ENCODE results near the gene FEM1A.

DNA sequence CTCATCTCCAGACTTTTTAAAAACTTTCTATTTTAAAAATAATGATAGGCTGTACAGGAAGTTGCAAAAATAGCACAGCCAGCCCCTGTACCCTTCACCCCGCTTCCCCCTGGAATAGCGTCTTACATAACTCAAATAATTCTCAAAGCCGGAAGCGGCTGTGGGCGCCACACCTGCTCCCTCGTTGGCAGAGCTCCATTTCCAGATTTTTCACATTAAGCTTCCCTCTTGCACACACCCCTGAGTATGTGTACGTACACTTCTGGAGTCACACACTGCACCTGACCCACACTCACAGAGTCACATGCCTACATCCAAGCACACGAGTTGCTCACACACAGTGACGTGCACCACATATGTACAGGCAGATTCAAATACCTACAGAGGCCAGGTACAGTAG, 42.9 kb upstream of the FEM1A start:
- TF ChIP-seq, protein P1, sequence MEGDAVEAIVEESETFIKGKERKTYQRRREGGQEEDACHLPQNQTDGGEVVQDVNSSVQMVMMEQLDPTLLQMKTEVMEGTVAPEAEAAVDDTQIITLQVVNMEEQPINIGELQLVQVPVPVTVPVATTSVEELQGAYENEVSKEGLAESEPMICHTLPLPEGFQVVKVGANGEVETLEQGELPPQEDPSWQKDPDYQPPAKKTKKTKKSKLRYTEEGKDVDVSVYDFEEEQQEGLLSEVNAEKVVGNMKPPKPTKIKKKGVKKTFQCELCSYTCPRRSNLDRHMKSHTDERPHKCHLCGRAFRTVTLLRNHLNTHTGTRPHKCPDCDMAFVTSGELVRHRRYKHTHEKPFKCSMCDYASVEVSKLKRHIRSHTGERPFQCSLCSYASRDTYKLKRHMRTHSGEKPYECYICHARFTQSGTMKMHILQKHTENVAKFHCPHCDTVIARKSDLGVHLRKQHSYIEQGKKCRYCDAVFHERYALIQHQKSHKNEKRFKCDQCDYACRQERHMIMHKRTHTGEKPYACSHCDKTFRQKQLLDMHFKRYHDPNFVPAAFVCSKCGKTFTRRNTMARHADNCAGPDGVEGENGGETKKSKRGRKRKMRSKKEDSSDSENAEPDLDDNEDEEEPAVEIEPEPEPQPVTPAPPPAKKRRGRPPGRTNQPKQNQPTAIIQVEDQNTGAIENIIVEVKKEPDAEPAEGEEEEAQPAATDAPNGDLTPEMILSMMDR (conservative IDR thresholded peaks at IDR 0.05 in 1 of 2, IDR thresholded peaks at IDR 0.05 in 1 of 2; ENCODE audit: low read depth in 1 of 2, low read length in 2 of 2): no peak
- TF ChIP-seq EZH2 (IDR thresholded peaks at IDR 0.05; ENCODE audit: low read length, missing control alignments): no peak
